Adrenal gland (tissue), 12 donors: ENCODE data around the gene TINCR. TPM values are rescaled to one million over a fixed set of nuclear protein-coding genes. Genes with fewer than 3 reads are reported as not detected.

Experiments used
- DNase-seq, 7 donors: peaks; one replicate each; pipeline ENCODE4 v3.0.0-alpha.2; 2019 to 2020
- H3K27ac ChIP-seq, 5 donors: fragments of 200-600 bp; sonication (generic) in 4 of 5; 1 replicate in 3 of 5; 2 replicates in 2 of 5; pipeline versions ENCODE4 v1.5.1 to v1.8.0; 2016 to 2020; ENCODE audit warnings: mild to moderate bottlenecking in 1 of 5
- H3K27me3 ChIP-seq: fragments of 200-600 bp; 2 replicates; pipeline ENCODE4 v1.8.0; 2021
- H3K36me3 ChIP-seq, 2 donors: fragments of 200-600 bp; replicated peaks in 1 of 2; 1 replicate in 1 of 2; 2 replicates in 1 of 2; pipeline versions ENCODE4 v1.5.1 to v1.8.0; 2018 to 2022
- H3K4me1 ChIP-seq, 2 donors: fragments of 200-600 bp; replicated peaks in 1 of 2; 1 replicate in 1 of 2; 2 replicates in 1 of 2; pipeline versions ENCODE4 v1.5.1 to v1.8.0; 2018 to 2021
- H3K4me3 ChIP-seq, 4 donors: fragments of 200-600 bp; sonication (generic) in 3 of 4; one replicate each; pipeline ENCODE4 v1.5.1; 2016 to 2018
- H3K9me3 ChIP-seq, 3 donors: fragments of 200-600 bp; sonication (generic) in 1 of 3; replicated peaks in 1 of 3; 1 replicate in 2 of 3; 2 replicates in 1 of 3; pipeline versions ENCODE4 v1.5.1 to v1.8.0; 2016 to 2021
- POLR2A ChIP-seq, 2 donors: fragments of 450-650 bp; IDR thresholded peaks; one replicate each; pipeline ENCODE4 v1.6.1; 2017; ENCODE audit warnings: antibody characterized with exemption in 2 of 2, mild to moderate bottlenecking in 2 of 2, moderate library complexity in 1 of 2
- WGBS, 4 donors: extraction: QIAGEN DNeasy Blood & Tissue Kit in 2 of 4; methylation state at CpG; one replicate each; pipeline versions ENCODE4 v1.1.5 to v1.1.7; 2013 to 2017; 5-methylcytosine and 5-hydroxymethylcytosine counted together
- intact Hi-C, 2 donors: fragments of 100-400 bp; cut with DNase I; formaldehyde crosslinking; loops; one replicate each; pipeline versions ENCODE4 v1.14.1 to v1.15.0; 2022 to 2023
- polyA plus RNA-seq, 3 donors: library from polyadenylated mRNA; stranded (reverse); fragments of 200-250 nt in 2 of 3; fragments of 350-450 nt in 1 of 3; fragmentation: Illumina TruSeq in 1 of 3; extraction: RNeasy Lipid Tissue Mini Kit (QIAGEN cat#74804) in 1 of 3; gene quantifications; one replicate each; pipeline ENCODE4 v1.2.3, GENCODE V29; 2013 to 2014
- total RNA-seq, 9 donors: library from RNA; depleted of rRNA in 4 of 9; stranded (reverse); fragments of >200 nt in 4 of 9; fragments of 120-200 nt in 1 of 9; fragmentation: NEBNext Ultra II Directional in 1 of 9; extraction: Animal tissue kit (Norgen Biotek cat#: 25700) in 1 of 9; gene quantifications; one replicate each; pipeline versions ENCODE4 v1.1.0 to v1.2.4, GENCODE V29; 2013 to 2023
- TF ChIP-seq, protein P1 (sequence below), 6 experiments: fragments of 450-650 bp in 4 of 6; fragments of 200-600 bp in 2 of 6; sonication (generic) in 1 of 6; IDR thresholded peaks; 1 replicate in 5 of 6; 2 replicates in 1 of 6; pipeline versions ENCODE4 v1.5.1 to v1.8.0; 2016 to 2021; ENCODE audit warnings: antibody characterized with exemption in 6 of 6, mild to moderate bottlenecking in 2 of 6, moderate library complexity in 1 of 6
- donor health status: healthy with polysubstance abuse.
- donor health status: Bipolar disorder and iron deficiency.
- donor health status: DM: yes; HTN: yes; CAD: no.
- donor health status: DM: no; HTN: no; CAD: no.
- donor health status: DM: no; HTN: no; CAD: no.
- donor health status: DM: yes; HTN: yes; CAD: no.

TINCR gene
- total and polyA plus RNA-seq, 12 donors: 0.22 to 3.0 (median 0.77) TPM; not detected in 3

DNA sequence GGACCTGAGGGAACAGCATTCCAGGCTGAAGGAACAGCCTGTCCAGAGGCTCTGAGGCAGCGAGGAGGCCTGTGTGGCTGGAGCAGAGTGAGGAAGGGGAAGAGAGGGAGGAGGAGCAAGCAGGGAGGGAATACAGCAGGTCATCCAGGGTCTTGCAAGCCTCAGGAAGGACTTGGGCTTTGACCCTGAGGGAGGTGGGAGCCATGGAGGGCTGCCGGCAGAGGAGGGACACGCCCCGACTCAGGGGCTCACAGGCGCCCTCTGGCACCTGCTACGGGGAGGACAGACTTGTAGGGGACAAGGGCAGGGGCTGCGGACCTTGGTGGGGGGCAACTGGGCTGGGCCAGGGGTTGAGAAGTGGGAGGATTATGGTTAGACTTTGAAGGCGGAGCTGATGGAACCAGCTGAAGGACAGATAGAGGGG lies 4.7 kb downstream of the TINCR start:
- 35 to 44% (median 40%) methylated on average over 8 of the region's 8 CpGs for WGBS, 4 donors
- Histone ChIP-seq H3K4me1 (no peaks in the 10 kb centered on the region), H3K4me3 (no peak overlapping the region), H3K27me3 (peaks cover 13% of the 10 kb centered on the region), H3K9me3 (peaks cover 0 to 6% (median 0%) of the 10 kb centered on the region in 3 donors), H3K27ac (no peak overlapping the region), H3K36me3 (no peaks in the 10 kb centered on the region)
- DNase-seq: no peak
- intact Hi-C loops: loop anchor here in 1 of 2 donors (10.0 kb wide), 1 partner anchor 218 kb away; the partner anchor contains the start of gene PTPRS
- no peak for TF ChIP-seq POLR2A (IDR thresholded peaks at IDR 0.05)
- TF ChIP-seq, protein P1, sequence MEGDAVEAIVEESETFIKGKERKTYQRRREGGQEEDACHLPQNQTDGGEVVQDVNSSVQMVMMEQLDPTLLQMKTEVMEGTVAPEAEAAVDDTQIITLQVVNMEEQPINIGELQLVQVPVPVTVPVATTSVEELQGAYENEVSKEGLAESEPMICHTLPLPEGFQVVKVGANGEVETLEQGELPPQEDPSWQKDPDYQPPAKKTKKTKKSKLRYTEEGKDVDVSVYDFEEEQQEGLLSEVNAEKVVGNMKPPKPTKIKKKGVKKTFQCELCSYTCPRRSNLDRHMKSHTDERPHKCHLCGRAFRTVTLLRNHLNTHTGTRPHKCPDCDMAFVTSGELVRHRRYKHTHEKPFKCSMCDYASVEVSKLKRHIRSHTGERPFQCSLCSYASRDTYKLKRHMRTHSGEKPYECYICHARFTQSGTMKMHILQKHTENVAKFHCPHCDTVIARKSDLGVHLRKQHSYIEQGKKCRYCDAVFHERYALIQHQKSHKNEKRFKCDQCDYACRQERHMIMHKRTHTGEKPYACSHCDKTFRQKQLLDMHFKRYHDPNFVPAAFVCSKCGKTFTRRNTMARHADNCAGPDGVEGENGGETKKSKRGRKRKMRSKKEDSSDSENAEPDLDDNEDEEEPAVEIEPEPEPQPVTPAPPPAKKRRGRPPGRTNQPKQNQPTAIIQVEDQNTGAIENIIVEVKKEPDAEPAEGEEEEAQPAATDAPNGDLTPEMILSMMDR (IDR thresholded peaks at IDR 0.05): no peak

DNA sequence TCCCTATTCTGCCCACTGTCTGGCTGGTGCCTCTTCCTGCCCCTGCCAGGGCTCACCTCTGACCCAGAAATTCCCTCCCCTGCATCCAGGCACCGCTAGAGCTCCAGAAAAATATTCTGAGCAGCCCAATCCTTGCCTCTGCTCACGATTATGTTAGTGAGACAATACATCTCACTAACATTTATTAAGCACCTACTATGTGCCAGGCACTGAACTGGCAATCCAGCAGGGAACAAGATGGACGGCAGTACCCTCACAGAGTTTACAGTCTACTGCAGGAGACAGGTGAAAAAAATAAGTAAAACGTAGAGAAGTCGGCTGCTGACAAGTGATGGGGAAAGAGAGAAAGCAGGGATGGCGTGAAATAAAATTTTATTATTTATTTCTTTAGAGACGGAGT lies 5.5 kb downstream of the TINCR start:
- H3K27me3 ChIP-seq: peaks cover 8% of the 10 kb centered on the region
- no peak overlapping the region for H3K4me3 ChIP-seq
- H3K27ac ChIP-seq: no peak overlapping the region
- DNase-seq: no peak
- intact Hi-C loops: loop anchor here in 1 of 2 donors (10.0 kb wide), 1 partner anchor 217 kb away; the partner anchor contains the start of gene PTPRS
- TF ChIP-seq, protein P1 (IDR thresholded peaks at IDR 0.05): no peak
- no peak for TF ChIP-seq POLR2A (IDR thresholded peaks at IDR 0.05)
- H3K9me3 ChIP-seq: peaks cover 0 to 6% (median 0%) of the 10 kb centered on the region in 3 donors
- WGBS, 4 donors: 78 to 87% (median 81%) methylated on average over 6 to 7 of the region's 7 CpGs
- no peaks in the 10 kb centered on the region for H3K4me1 ChIP-seq
- no peaks in the 10 kb centered on the region for H3K36me3 ChIP-seq

DNA sequence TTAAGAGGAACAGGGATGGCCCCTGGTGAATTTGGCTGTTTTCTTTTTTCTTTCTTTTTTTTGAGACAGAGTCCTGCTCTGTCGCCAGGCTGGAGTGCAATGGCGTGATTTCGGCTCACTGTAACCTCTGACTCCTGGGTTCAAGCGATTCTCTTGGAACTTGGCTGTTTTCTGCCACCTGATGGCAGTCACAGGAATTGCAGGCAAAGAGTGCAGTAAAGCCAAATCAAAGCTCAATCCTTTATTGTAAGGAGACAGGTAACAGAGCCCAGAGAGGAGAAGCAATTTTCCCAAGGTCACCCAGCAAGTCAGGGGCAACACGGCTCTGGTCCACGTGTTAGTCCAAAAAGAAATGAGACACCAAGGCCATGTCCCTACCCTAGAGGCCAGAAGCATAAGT lies 6.2 kb downstream of the TINCR start:
- TF ChIP-seq POLR2A (IDR thresholded peaks at IDR 0.05): no peak
- TF ChIP-seq, protein P1 (IDR thresholded peaks at IDR 0.05): peak in 2 of 6 experiments; percentile 34 to 35

DNA sequence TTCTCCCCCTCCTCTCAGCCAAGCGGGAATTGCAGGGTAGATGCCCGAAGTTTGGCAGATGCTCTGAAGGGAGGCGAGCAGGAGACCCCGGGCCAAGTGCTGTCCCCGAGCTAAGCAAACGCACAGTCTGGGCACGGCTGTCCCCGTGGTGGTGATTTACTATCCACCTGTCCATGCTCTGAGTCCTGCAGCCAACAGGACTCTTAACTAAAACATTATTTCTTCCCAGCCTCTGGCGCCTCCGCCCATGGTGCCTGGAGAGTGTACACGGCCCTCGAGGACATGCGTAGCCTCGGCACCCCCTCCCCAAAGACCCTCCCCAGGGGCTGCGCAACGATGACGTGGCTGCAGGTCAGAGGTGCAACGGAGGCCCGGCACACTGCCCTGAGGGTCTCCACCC lies 7.6 kb downstream of the TINCR start:
- WGBS, 4 donors: 52 to 72% (median 63%) methylated on average over 4 to 19 of the region's 19 CpGs
- no peak overlapping the region for H3K4me3 ChIP-seq
- peaks cover 0 to 6% (median 0%) of the 10 kb centered on the region in 3 donors for H3K9me3 ChIP-seq
- TF ChIP-seq POLR2A (IDR thresholded peaks at IDR 0.05): no peak
- TF ChIP-seq, protein P1 (IDR thresholded peaks at IDR 0.05): no peak
- no peak overlapping the region for H3K27ac ChIP-seq
- intact Hi-C loops: loop anchor here in 1 of 2 donors (10.0 kb wide), 1 partner anchor 215 kb away; the partner anchor contains the start of gene PTPRS
- no peaks in the 10 kb centered on the region for H3K36me3 ChIP-seq
- no peaks in the 10 kb centered on the region for H3K27me3 ChIP-seq
- DNase-seq: no peak
- no peaks in the 10 kb centered on the region for H3K4me1 ChIP-seq

More for the DNA sequence above, 6.2 kb downstream of the TINCR start:
- Histone ChIP-seq H3K9me3 (peaks cover 0 to 6% (median 0%) of the 10 kb centered on the region in 3 donors), H3K4me1 (no peaks in the 10 kb centered on the region), H3K36me3 (no peaks in the 10 kb centered on the region), H3K27ac (no peak overlapping the region), H3K27me3 (peaks cover under 1% of the 10 kb centered on the region), H3K4me3 (no peak overlapping the region)
- intact Hi-C loops: loop anchor here in 1 of 2 donors (10.0 kb wide), 1 partner anchor 217 kb away; the partner anchor contains the start of gene PTPRS
- no peak for DNase-seq
- WGBS, 4 donors: 74 to 82% (median 77%) methylated on average over 6 of the region's 6 CpGs
